H1 (cell line): Measurements from ENCODE around the gene PDGFD. TPM values are rescaled to one million over a fixed set of nuclear protein-coding genes. Genes with fewer than 3 reads are reported as not detected.

Source experiments
- CTCF ChIA-PET: fragments of 300-600 bp; sonication (Branson Sonifier 250); formaldehyde crosslinking; loops from one replicate; lab custom pipeline; 2021; ENCODE audit not compliant: partially characterized antibody; lab: Charles Lee
- POLR2A ChIA-PET: fragments of 300-600 bp; sonication (Branson Sonifier 250); formaldehyde crosslinking; loops from one replicate; lab custom pipeline; 2021; ENCODE audit warnings: inconsistent platforms; ENCODE audit not compliant: partially characterized antibody; lab: Charles Lee
- DNase-seq, 2 experiments: peaks; one replicate each; pipeline versions ENCODE4 v3.0.0 to v3.0.0-alpha.2; 2010 to 2022; ENCODE audit warnings: low spot score in 2 of 2, low read depth in 1 of 2, mixed read lengths in 1 of 2
- FAIRE-seq: peaks from 2 replicates; lab custom pipeline; 2011; peaks lifted over from hg19 to GRCh38; lab: Jason Lieb, UNC
- H2AFZ ChIP-seq: 2 replicates; pipeline ENCODE4 v1.8.1; 2012; ENCODE audit warnings: low read length, inconsistent platforms
- H2AK5ac ChIP-seq: 2 replicates; pipeline ENCODE4 v1.6.1; 2013; ENCODE audit warnings: low read depth, low read length
- H2BK120ac ChIP-seq: replicated peaks from 2 replicates; pipeline ENCODE3; 2013; ENCODE audit warnings: low read depth, low read length, inconsistent platforms
- H2BK12ac ChIP-seq: 2 replicates; pipeline ENCODE4 v1.6.1; 2013; ENCODE audit warnings: low read depth, low read length
- H2BK15ac ChIP-seq: 2 replicates; pipeline ENCODE4 v1.6.1; 2013; ENCODE audit warnings: low read length
- H2BK20ac ChIP-seq: 2 replicates; pipeline ENCODE4 v1.6.1; 2013; ENCODE audit warnings: low read length
- H2BK5ac ChIP-seq: 2 replicates; pipeline ENCODE4 v1.6.1; 2013; ENCODE audit warnings: low read depth, low read length
- H3K14ac ChIP-seq: 2 replicates; pipeline ENCODE4 v1.6.1; 2013; ENCODE audit warnings: inconsistent platforms; ENCODE audit not compliant: insufficient read length
- H3K18ac ChIP-seq: 2 replicates; pipeline ENCODE4 v1.6.1; 2013; ENCODE audit warnings: low read length; ENCODE audit errors: extremely low read depth
- H3K23ac ChIP-seq: 2 replicates; pipeline ENCODE4 v1.6.1; 2013; ENCODE audit warnings: inconsistent platforms; ENCODE audit not compliant: insufficient read length
- H3K23me2 ChIP-seq: 2 replicates; pipeline ENCODE4 v1.6.1; 2013; ENCODE audit warnings: low read depth, low read length
- H3K27ac ChIP-seq: 2 replicates; pipeline ENCODE4 v1.6.1; 2011; ENCODE audit warnings: low read depth, low read length, inconsistent platforms
- H3K27me3 ChIP-seq, 4 experiments: replicated peaks in 1 of 4; 1 replicate in 1 of 4; 2 replicates in 3 of 4; pipeline versions ENCODE4 v1.6.1 to v1.8.1; 2011 to 2013; ENCODE audit warnings: low read length in 3 of 4, mild to moderate bottlenecking in 3 of 4, inconsistent platforms in 2 of 4, mixed read lengths in 2 of 4, moderate library complexity in 1 of 4; ENCODE audit not compliant: control insufficient read depth in 3 of 4, insufficient read depth in 3 of 4; ENCODE audit errors: extremely low read depth in 1 of 4
- H3K36me3 ChIP-seq, 4 experiments: 2 replicates each; pipeline versions ENCODE4 v1.6.1 to v1.8.1; 2011 to 2013; ENCODE audit warnings: mild to moderate bottlenecking in 4 of 4, low read length in 3 of 4, moderate library complexity in 2 of 4, control low read depth in 1 of 4, inconsistent platforms in 1 of 4; ENCODE audit not compliant: insufficient read depth in 4 of 4, control insufficient read depth in 2 of 4
- H3K4ac ChIP-seq: replicated peaks from 2 replicates; pipeline ENCODE3; 2013; ENCODE audit warnings: low read length, low read depth, mixed read lengths, inconsistent platforms; ENCODE audit not compliant: insufficient read length
- H3K4me1 ChIP-seq, 4 experiments: replicated peaks in 1 of 4; 1 replicate in 1 of 4; 2 replicates in 3 of 4; pipeline versions ENCODE4 v1.6.1 to v1.8.1; 2011 to 2013; ENCODE audit warnings: low read length in 3 of 4, inconsistent platforms in 2 of 4, mixed read lengths in 1 of 4; ENCODE audit not compliant: insufficient read depth in 4 of 4, control insufficient read depth in 3 of 4
- H3K4me2 ChIP-seq, 2 experiments: 2 replicates each; pipeline versions ENCODE4 v1.6.1 to v1.8.1; 2011 to 2013; ENCODE audit warnings: low read depth in 2 of 2, low read length in 2 of 2, control low read depth in 1 of 2, inconsistent platforms in 1 of 2, mild to moderate bottlenecking in 1 of 2; ENCODE audit not compliant: insufficient read depth in 1 of 2
- H3K4me3 ChIP-seq, 4 experiments: fragments of 200-600, 300-600 bp in 1 of 4; sonication (generic), shearing (Covaris generic), sonication (Bioruptor Twin) in 1 of 4; 2 replicates each; pipeline versions ENCODE4 v1.5.1 to v1.8.1; 2011 to 2016; ENCODE audit warnings: low read length in 4 of 4, low read depth in 3 of 4, control low read depth in 2 of 4, inconsistent platforms in 2 of 4, mild to moderate bottlenecking in 2 of 4, mixed read lengths in 1 of 4, moderate library complexity in 1 of 4; ENCODE audit not compliant: insufficient read depth in 2 of 4; ENCODE audit errors: extremely low read depth in 1 of 4
- H3K56ac ChIP-seq: replicated peaks from 2 replicates; pipeline ENCODE3; 2013; ENCODE audit warnings: low read depth, mild to moderate bottlenecking, mixed read lengths, low read length, inconsistent platforms; ENCODE audit not compliant: insufficient read length
- H3K79me1 ChIP-seq: 2 replicates; pipeline ENCODE4 v1.6.1; 2013; ENCODE audit warnings: low read depth, low read length, control low read depth
- H3K79me2 ChIP-seq, 2 experiments: 2 replicates each; pipeline versions ENCODE4 v1.6.1 to v1.8.1; 2012 to 2013; ENCODE audit warnings: low read length in 2 of 2, mild to moderate bottlenecking in 2 of 2, inconsistent platforms in 1 of 2; ENCODE audit not compliant: insufficient read depth in 2 of 2, control insufficient read depth in 1 of 2
- H3K9ac ChIP-seq, 4 experiments: replicated peaks in 1 of 4; 1 replicate in 1 of 4; 2 replicates in 3 of 4; pipeline versions ENCODE4 v1.6.1 to v1.8.1; 2011 to 2013; ENCODE audit warnings: low read depth in 3 of 4, low read length in 3 of 4, control low read depth in 2 of 4, mild to moderate bottlenecking in 2 of 4, moderate library complexity in 2 of 4, inconsistent platforms in 1 of 4; ENCODE audit errors: extremely low read depth in 1 of 4
- H3K9me3 ChIP-seq, 2 experiments: 2 replicates each; pipeline versions ENCODE4 v1.6.1 to v1.8.1; 2012 to 2013; ENCODE audit warnings: mild to moderate bottlenecking in 2 of 2, moderate library complexity in 2 of 2, control low read depth in 1 of 2, inconsistent platforms in 1 of 2, low read depth in 1 of 2, low read length in 1 of 2, mixed read lengths in 1 of 2; ENCODE audit not compliant: insufficient read depth in 2 of 2
- H4K20me1 ChIP-seq, 2 experiments: replicated peaks in 1 of 2; 2 replicates each; pipeline versions ENCODE3 to v1.8.1; 2011 to 2013; ENCODE audit warnings: inconsistent platforms in 2 of 2, low read length in 2 of 2, mild to moderate bottlenecking in 1 of 2; ENCODE audit not compliant: insufficient read depth in 2 of 2, control insufficient read depth in 1 of 2
- H4K5ac ChIP-seq: 2 replicates; pipeline ENCODE4 v1.6.1; 2013; ENCODE audit warnings: low read length, low read depth, mixed read lengths, inconsistent platforms; ENCODE audit not compliant: insufficient read length
- H4K8ac ChIP-seq: 2 replicates; pipeline ENCODE4 v1.8.0; 2013; ENCODE audit warnings: mild to moderate bottlenecking, moderate library complexity, low read length, inconsistent platforms; ENCODE audit not compliant: insufficient read depth; ENCODE audit errors: extremely low read depth
- H4K91ac ChIP-seq: replicated peaks from 2 replicates; pipeline ENCODE3; 2013; ENCODE audit warnings: low read length, mixed read lengths, inconsistent platforms; ENCODE audit not compliant: insufficient read length
- CTBP2 ChIP-seq: IDR thresholded peaks from 2 replicates; pipeline ENCODE4 v1.7.0; 2011; ENCODE audit warnings: borderline replicate concordance, mild to moderate bottlenecking, moderate library complexity, mixed read lengths, low read length; ENCODE audit not compliant: insufficient read depth, insufficient read length
- EGR1 ChIP-seq: IDR thresholded peaks from 2 replicates; pipeline ENCODE4 v1.6.1; 2011; ENCODE audit warnings: low read depth, low read length, borderline replicate concordance
- KDM5A ChIP-seq: fragments of 200-600 bp; IDR thresholded peaks from 2 replicates; pipeline ENCODE4 v1.7.1; 2012; ENCODE audit warnings: mild to moderate bottlenecking, low read length, inconsistent platforms, mixed read lengths
- NANOG ChIP-seq: IDR thresholded peaks from 2 replicates; pipeline ENCODE4 v1.6.1; 2011; ENCODE audit warnings: low read length, low read depth, mild to moderate bottlenecking, inconsistent platforms; ENCODE audit not compliant: insufficient read depth, poor library complexity, severe bottlenecking
- RBBP5 ChIP-seq: IDR thresholded peaks from 2 replicates; pipeline ENCODE4 v1.7.1; 2012; ENCODE audit warnings: low read depth, mild to moderate bottlenecking, inconsistent platforms, low read length, moderate library complexity, borderline replicate concordance
- RFX5 ChIP-seq: IDR thresholded peaks from 2 replicates; pipeline ENCODE4 v1.6.1; 2011; ENCODE audit warnings: low read depth, low read length, improper control_type of control experiment, borderline replicate concordance
- SAP30 ChIP-seq: fragments of 300-600 bp; sonication (generic); IDR thresholded peaks from 2 replicates; pipeline ENCODE4 v1.7.1; 2012; ENCODE audit warnings: low read length, moderate library complexity, mild to moderate bottlenecking, inconsistent platforms; ENCODE audit not compliant: insufficient read depth, insufficient replicate concordance
- SIRT6 ChIP-seq: IDR thresholded peaks from one replicate; pipeline ENCODE4 v1.7.1; 2012; ENCODE audit warnings: low read length, inconsistent platforms
- TAF7 ChIP-seq: optimal IDR thresholded peaks from 2 replicates; pipeline ENCODE3; 2011; ENCODE audit warnings: low read depth, mild to moderate bottlenecking, inconsistent platforms, low read length, moderate library complexity, borderline replicate concordance
- WGBS, 2 experiments: shearing (Covaris generic) in 1 of 2; methylation state at CpG; one replicate each; pipeline versions ENCODE4 v1.1.6 to v1.1.7; 2013 to 2015; ENCODE audit warnings: low lambda C conversion rate in 2 of 2, mixed read lengths in 2 of 2, inconsistent platforms in 1 of 2, low coverage in 1 of 2, missing lambda C conversion rate in 1 of 2; ENCODE audit not compliant: insufficient replicate concordance in 2 of 2, insufficient coverage in 1 of 2, insufficient read length in 1 of 2; ENCODE audit errors: extremely low coverage in 1 of 2, missing lambda C conversion rate in 1 of 2; 5-methylcytosine and 5-hydroxymethylcytosine counted together
- polyA plus RNA-seq, 7 experiments: library from polyadenylated mRNA; depleted of rRNA in 3 of 7; stranded (reverse) in 5 of 7; unstranded in 2 of 7; fragments of >200 nt in 5 of 7; fragments of 200-250 nt in 2 of 7; gene quantifications; 1 replicate in 5 of 7; 2 replicates in 1 of 7; 4 replicates in 1 of 7; pipeline versions ENCODE4 v1.2.1 to v1.2.3, GENCODE V29; 2011 to 2013; ENCODE audit warnings: missing spikeins in 2 of 7, mixed read lengths in 2 of 7
- total RNA-seq: library from RNA; stranded (reverse); fragmentation: NEBNext Ultra II Directional; extraction: Animal tissue kit (Norgen Biotek cat#: 25700); gene quantifications from 2 replicates; pipeline ENCODE4 v1.2.1, GENCODE V29; 2021

Gene PDGFD
- total and polyA plus RNA-seq, 2 of the 8 experiments (the other 6 are each of a cell fraction or from before 2014, with no cell fraction given) = 1.1 to 3.9 TPM

GRCh38 chr11:103892603-103893002 lies 271.3 kb downstream of the PDGFD start:
- Histone ChIP-seq H3K23me2 (no peaks in the 10 kb centered on the region; the same call in 1 of the 2 replicates), H3K56ac (no peak overlapping the region), H3K9me3 (no peaks in the 10 kb centered on the region), H3K9ac (no peak overlapping the region), H2BK5ac (no peak overlapping the region), H3K79me2 (no peaks in the 10 kb centered on the region), H3K4me3 (no peak overlapping the region), H2BK20ac (no peak overlapping the region), H4K91ac (no peak overlapping the region), H3K27me3 (no peaks in the 10 kb centered on the region), H3K79me1 (no peaks in the 10 kb centered on the region), H4K5ac (no peak overlapping the region), H3K4me2 (no peak overlapping the region), H2BK120ac (no peak overlapping the region), H3K36me3 (no peaks in the 10 kb centered on the region), H4K8ac (no peak overlapping the region), H3K23ac (no peak overlapping the region), H3K4ac (no peak overlapping the region), H3K14ac (no peak overlapping the region), H2BK15ac (no peak overlapping the region), H4K20me1 (no peaks in the 10 kb centered on the region), H3K27ac (no peak overlapping the region), H3K18ac (no peak overlapping the region), H2AK5ac (no peak overlapping the region), H2AFZ (no peak overlapping the region), H3K4me1 (no peaks in the 10 kb centered on the region; a peak in 1 of 7 replicates), H2BK12ac (no peak overlapping the region)
- TF ChIP-seq RBBP5 (no peak), NANOG (no peak), CTBP2 (no peak), SAP30 (no peak), TAF7 (no peak), KDM5A (no peak), SIRT6 (no peak), EGR1 (no peak), RFX5 (no peak)
- 91% methylated on average over 5 of the region's 5 CpGs; no CpG with 5 or more reads in 1 of the 2 experiments for WGBS, 2 experiments
- FAIRE-seq (no peak), DNase-seq (no peak)
- ChIA-PET CTCF (no interaction called here), POLR2A (no interaction called here)
